Subcutaneous adipose tissue (tissue), 4 donors: ENCODE data around the gene ATF7. TPM values are rescaled to one million over a fixed set of nuclear protein-coding genes. Genes with fewer than 3 reads are reported as not detected.

Experiments
- total RNA-seq, 4 donors: library from RNA; depleted of rRNA; stranded (reverse); fragments of >200 nt; gene quantifications; one replicate each; pipeline ENCODE4 v1.1.0, GENCODE V29; 2016
- TF ChIP-seq, protein P1 (sequence below): fragments of 450-650 bp; IDR thresholded peaks from one replicate; pipeline ENCODE4 v1.5.1; 2016; ENCODE audit warnings: low read depth, mild to moderate bottlenecking, control low read depth, antibody characterized with exemption, moderate library complexity

Gene ATF7
- total RNA-seq, 4 donors from 2014 or later, result 32.0 to 49.7 (median 43.7) TPM

DNA sequence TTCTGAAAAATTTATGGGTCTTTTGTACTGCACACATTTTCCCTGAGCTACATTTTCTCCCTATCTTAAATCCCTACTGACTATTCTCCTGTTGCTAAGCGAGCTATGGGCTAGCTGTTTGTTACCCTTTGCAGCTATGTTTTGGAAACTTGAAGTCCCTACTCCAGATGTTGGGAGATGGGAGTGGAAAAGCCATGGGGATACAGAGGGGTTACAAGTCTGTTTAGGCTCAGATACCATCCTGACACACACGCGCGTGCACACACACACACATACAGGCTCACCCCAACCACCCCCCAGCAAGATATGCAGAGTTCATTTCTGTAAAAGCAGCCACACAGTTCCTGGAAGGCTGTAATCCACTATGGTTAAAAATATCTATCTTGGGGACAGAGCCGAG is 33.9 kb upstream of the ATF7 start:
- TF ChIP-seq, protein P1, sequence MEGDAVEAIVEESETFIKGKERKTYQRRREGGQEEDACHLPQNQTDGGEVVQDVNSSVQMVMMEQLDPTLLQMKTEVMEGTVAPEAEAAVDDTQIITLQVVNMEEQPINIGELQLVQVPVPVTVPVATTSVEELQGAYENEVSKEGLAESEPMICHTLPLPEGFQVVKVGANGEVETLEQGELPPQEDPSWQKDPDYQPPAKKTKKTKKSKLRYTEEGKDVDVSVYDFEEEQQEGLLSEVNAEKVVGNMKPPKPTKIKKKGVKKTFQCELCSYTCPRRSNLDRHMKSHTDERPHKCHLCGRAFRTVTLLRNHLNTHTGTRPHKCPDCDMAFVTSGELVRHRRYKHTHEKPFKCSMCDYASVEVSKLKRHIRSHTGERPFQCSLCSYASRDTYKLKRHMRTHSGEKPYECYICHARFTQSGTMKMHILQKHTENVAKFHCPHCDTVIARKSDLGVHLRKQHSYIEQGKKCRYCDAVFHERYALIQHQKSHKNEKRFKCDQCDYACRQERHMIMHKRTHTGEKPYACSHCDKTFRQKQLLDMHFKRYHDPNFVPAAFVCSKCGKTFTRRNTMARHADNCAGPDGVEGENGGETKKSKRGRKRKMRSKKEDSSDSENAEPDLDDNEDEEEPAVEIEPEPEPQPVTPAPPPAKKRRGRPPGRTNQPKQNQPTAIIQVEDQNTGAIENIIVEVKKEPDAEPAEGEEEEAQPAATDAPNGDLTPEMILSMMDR, result no peak

DNA sequence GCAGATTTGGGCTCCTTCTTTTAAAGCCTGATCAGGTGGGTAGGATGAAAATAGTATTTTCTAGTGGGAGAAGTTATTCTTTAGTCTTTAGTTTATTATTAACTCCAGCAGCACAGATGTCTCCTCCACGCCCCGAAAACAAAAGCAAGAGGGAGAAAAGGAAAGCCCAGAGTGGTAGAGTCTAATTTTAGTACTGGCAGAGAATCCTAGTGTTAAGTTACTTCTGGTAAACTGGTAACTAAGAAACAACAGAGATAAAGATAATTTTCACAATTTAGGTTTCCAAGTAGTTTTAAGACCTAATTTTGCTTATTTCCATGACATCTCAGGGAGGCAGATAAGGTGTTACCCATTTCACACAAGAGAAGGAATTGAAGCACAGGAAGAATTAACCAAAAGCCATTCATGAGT is 33.4 kb upstream of the ATF7 start:
- TF ChIP-seq, protein P1, result no peak

DNA sequence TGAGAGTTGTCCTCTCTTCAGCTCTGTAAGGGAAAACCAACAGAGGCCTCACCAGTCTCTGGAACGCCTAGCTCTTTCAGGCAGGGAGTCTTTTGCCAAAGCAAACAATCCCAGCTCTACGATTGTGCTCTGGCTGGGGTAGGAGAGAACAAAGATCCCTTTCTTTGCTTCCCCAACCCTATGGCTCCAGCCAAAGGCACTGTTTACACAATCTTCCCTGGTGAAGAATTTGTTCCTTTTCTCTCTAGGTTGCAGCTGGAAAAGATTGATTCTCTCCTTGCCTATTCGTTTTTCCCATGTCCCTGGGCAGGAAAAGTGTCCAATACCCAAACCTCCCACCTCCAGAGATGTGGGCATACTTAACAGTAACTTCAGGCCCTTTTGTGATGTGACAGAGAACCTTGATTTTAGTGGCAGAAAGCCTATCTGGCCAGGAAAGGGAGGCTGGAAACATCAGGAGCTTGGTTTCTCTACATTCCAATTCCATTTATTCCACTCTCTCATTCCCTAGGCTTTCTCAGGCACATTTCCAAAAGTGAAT is 32.9 kb upstream of the ATF7 start:
- TF ChIP-seq, protein P1, result no peak

DNA sequence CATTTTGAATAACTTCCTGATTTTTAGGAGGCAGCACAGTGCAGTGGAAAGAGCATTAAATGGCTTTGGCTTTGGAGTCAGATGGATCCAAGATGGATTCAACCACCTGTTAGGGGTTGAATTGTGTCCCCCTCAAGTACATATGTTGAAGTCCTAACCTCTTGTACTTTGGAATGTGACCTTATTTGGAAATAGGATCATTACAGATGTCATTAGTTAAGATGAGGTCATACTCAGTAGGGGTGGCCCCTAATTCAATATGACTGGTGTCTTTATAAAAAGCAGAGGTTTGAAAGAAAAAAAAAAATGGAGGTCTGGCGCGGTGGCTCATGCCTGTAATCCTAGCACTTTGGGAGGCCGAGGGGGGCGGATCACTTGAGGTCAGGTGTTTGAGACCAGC is 30.9 kb upstream of the ATF7 start:
- TF ChIP-seq, protein P1, result no peak

DNA sequence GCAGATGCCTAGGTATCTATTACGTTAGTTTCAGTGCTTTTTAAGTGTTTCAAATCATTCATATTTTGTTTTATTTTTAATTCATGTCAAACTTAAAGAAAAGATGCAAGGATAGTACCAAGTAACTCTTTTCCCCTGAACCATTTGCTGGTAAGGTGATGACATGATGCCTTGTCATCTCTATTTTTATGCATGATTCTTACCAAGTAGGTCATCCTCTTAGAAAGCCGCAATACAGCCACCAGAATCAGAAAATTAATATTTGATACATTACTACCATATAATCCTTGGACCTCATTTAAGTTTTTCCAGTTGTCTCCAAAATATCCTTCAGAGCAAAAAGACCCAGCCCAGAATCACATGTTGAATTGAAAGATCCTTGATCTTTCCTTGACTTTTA is 27.4 kb upstream of the ATF7 start:
- TF ChIP-seq, protein P1, result no peak

DNA sequence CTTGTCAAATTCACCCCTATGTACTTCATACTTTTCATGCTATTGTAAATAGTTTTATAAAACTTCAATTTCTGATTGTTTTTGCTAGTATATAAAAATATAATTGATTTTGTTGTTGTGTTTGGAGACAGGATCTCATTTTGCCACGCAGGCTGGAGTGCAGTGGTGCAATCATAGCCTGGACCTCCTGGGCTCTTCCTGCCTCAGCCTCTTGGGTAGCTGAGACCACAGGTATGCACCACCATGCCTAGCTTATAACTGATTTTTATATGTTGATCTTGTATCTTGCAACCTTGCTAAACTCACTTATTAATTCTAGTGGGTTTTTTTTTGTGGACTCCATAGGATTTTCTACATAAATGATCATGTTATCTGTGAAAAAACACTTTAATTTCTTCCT is 26.2 kb upstream of the ATF7 start:
- TF ChIP-seq, protein P1, result no peak

DNA sequence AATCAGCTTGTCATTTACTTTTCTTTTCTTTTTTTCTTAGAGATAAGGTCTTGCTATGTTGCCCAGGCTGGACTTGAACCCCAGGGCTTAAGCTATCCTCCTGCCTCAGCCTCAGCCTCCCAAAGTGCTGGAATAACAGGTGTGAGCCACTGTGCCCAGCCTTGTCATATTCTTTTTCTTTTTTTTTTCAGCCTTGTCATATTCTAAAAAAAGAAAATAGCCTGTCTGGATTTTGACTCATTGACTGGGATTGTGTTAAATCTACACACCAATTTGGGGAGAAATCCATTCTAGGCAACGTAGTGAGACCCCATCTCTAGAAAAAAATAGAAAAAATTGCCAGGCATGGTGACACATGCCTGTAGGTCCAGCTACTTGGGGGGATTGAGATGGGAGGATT is 25.6 kb upstream of the ATF7 start:
- TF ChIP-seq, protein P1, result no peak
